Right hindlimb (tissue), 1 donor: ENCODE data around the gene TMEM239.
"Not testable (repeated sequence)": the region's sequence is repeated elsewhere in the genome, so short reads cannot be mapped to it uniquely, and the experiment has no call there.

ENCODE experiments used
- DNase-seq: peaks from one replicate; pipeline ENCODE4 v3.0.0-alpha.2; 2018

Gene TMEM239

GRCh38 chr20:2820896-2821869 lies 5.0 kb downstream of the TMEM239 start:
- DNase-seq: peak; percentile 35

GRCh38 chr20:2822073-2822472 lies 5.9 kb downstream of the TMEM239 start:
- DNase-seq: no peak

GRCh38 chr20:2825761-2826160 lies 9.6 kb downstream of the TMEM239 start:
- no peak for DNase-seq

GRCh38 chr20:2826655-2827054 lies 10.5 kb downstream of the TMEM239 start:
- no peak for DNase-seq

GRCh38 chr20:2829376-2829775 lies 13.2 kb downstream of the TMEM239 start:
- no peak for DNase-seq

GRCh38 chr20:2831206-2831605 lies 15.0 kb downstream of the TMEM239 start:
- not testable (repeated sequence) for DNase-seq

- no peak for DNase-seq
These were observed 17.6 kb downstream of the TMEM239 start for GRCh38 chr20:2833761-2834160.

- DNase-seq: no peak
These were observed 18.4 kb downstream of the TMEM239 start for GRCh38 chr20:2834401-2835110.

GRCh38 chr20:2835331-2835796 lies 19.2 kb downstream of the TMEM239 start:
- no peak for DNase-seq

GRCh38 chr20:2836035-2836434 lies 19.9 kb downstream of the TMEM239 start:
- DNase-seq: no peak

GRCh38 chr20:2837221-2837960 lies 21.2 kb downstream of the TMEM239 start:
- DNase-seq: no peak

GRCh38 chr20:2838170-2838797 lies 22.1 kb downstream of the TMEM239 start:
- DNase-seq: no peak

GRCh38 chr20:2838847-2839671 lies 22.9 kb downstream of the TMEM239 start:
- no peak for DNase-seq

- DNase-seq: no peak
These were observed 23.6 kb downstream of the TMEM239 start for GRCh38 chr20:2839732-2840137.

- DNase-seq: peak; percentile 94
These were observed 24.2 kb downstream of the TMEM239 start, which contains the start of the genes PCED1A and VPS16 for GRCh38 chr20:2840138-2840966. Gene PCED1A, minus strand, starts transcription at chr20:2840655. Its CDS starts 743 bp downstream, at chr20:2839912. Gene VPS16, plus strand, starts transcription at chr20:2840745. Its CDS starts 30 bp downstream, at chr20:2840775.

GRCh38 chr20:2840967-2841531 lies 24.9 kb downstream of the TMEM239 start:
- peak; percentile 87 for DNase-seq

- no peak for DNase-seq
These were observed 29.4 kb downstream of the TMEM239 start for GRCh38 chr20:2845607-2846006.

GRCh38 chr20:2846698-2847097 lies 30.5 kb downstream of the TMEM239 start:
- no peak for DNase-seq

GRCh38 chr20:2847802-2848201 lies 31.6 kb downstream of the TMEM239 start:
- DNase-seq: no peak

- DNase-seq: no peak
These were observed 33.4 kb downstream of the TMEM239 start for GRCh38 chr20:2849529-2849928.
